Brain microvascular endothelial cell (primary cell): ENCODE measurements around the gene TMEM19.

Experiments
- DNase-seq: peaks from one replicate; pipeline ENCODE4 v3.0.0-alpha.2; 2020
- H3K27ac ChIP-seq: fragments of 250-450 bp; sonication (Bioruptor Pico); 2 replicates; pipeline ENCODE4 v1.5.1; 2020; ENCODE audit warnings: mild to moderate bottlenecking, moderate library complexity
- H3K27me3 ChIP-seq: fragments of 250-450 bp; sonication (Bioruptor Pico); replicated peaks from 2 replicates; pipeline ENCODE4 v1.5.1; 2020; ENCODE audit warnings: mild to moderate bottlenecking
- H3K36me3 ChIP-seq: fragments of 250-450 bp; sonication (Bioruptor Pico); replicated peaks from 2 replicates; pipeline ENCODE4 v1.5.1; 2020; ENCODE audit warnings: mild to moderate bottlenecking
- H3K4me3 ChIP-seq: 2 replicates; pipeline ENCODE4 v1.5.1; 2011; ENCODE audit warnings: low read depth, mild to moderate bottlenecking, control low read depth, low read length, moderate library complexity
- CTCF ChIP-seq: IDR thresholded peaks from 2 replicates; pipeline ENCODE4 v1.5.1; 2011; ENCODE audit warnings: low read depth, mild to moderate bottlenecking, moderate library complexity, low read length, control low read depth, inconsistent platforms; ENCODE audit errors: missing control alignments
- in situ Hi-C: cut with HindIII; loops from 2 replicates; pipeline ENCODE4 v1.10.0; 2017; ENCODE audit warnings: low sequenced_read_pairs, low pct_ligation_motif_present

The TMEM19 gene

GRCh38 chr12:71748081-71748850 is 62.4 kb downstream of the TMEM19 start:
- Histone ChIP-seq H3K27ac (no peak overlapping the region), H3K4me3 (no peak overlapping the region), H3K36me3 (no peaks in the 10 kb centered on the region), H3K27me3 (peaks cover 3% of the 10 kb centered on the region)
- in situ Hi-C loops, result no loop called here
- no peak for DNase-seq
- TF ChIP-seq CTCF, result no peak

- Histone ChIP-seq H3K27me3 (peaks cover 3% of the 10 kb centered on the region), H3K36me3 (no peaks in the 10 kb centered on the region), H3K4me3 (no peak overlapping the region), H3K27ac (no peak overlapping the region)
- DNase-seq, result no peak
- in situ Hi-C loops, result no loop called here
- no peak for TF ChIP-seq CTCF
Observed at GRCh38 chr12:71749666-71750065, 63.8 kb downstream of the TMEM19 start.

GRCh38 chr12:71752891-71753290 is 67.0 kb downstream of the TMEM19 start:
- no peak overlapping the region for H3K4me3 ChIP-seq
- TF ChIP-seq CTCF, result no peak
- no peaks in the 10 kb centered on the region for H3K36me3 ChIP-seq
- in situ Hi-C loops, result no loop called here
- no peak for DNase-seq
- H3K27me3 ChIP-seq, result peaks cover 3% of the 10 kb centered on the region
- no peak overlapping the region for H3K27ac ChIP-seq
